IMR-90 (cell line): ENCODE results near the gene ETV7. TPM values are rescaled to one million over a fixed set of nuclear protein-coding genes. Genes with fewer than 3 reads are reported as not detected.

Experiments used
- ATAC-seq: fragments of 200-7000 bp; cut with Tn5 transposase; 2 replicates; pipeline ENCODE4 v1.9.1; 2020; ENCODE audit warnings: low read depth, mild to moderate bottlenecking, moderate library complexity
- BruUV-seq: library from RNA; stranded (reverse); fragments of 400-500 nt; replicated peaks from 2 replicates; lab custom pipeline; 2021; lab: Mats Ljungman, UMichigan
- CTCF ChIA-PET: fragments of 300-600 bp; formaldehyde crosslinking; extraction: SDS; loops from one replicate; lab custom pipeline; 2021; ENCODE audit warnings: antibody characterized with exemption; lab: Yijun Ruan, JAX
- POLR2A ChIA-PET: fragments of 300-600 bp; sonication (Branson Sonifier 250); formaldehyde crosslinking; loops from one replicate; lab custom pipeline; 2022; ENCODE audit warnings: antibody characterized with exemption; ENCODE audit not compliant: unreplicated experiment; lab: Charles Lee
- DNase-seq: peaks from one replicate; pipeline ENCODE4 v3.0.0; 2013
- H2AFZ ChIP-seq: replicated peaks from 2 replicates; pipeline ENCODE3; 2013; ENCODE audit warnings: low read length, mild to moderate bottlenecking; ENCODE audit not compliant: poor library complexity
- H2AK5ac ChIP-seq: 2 replicates; pipeline ENCODE4 v1.6.1; 2013; ENCODE audit warnings: low read depth, low read length, inconsistent platforms
- H2AK9ac ChIP-seq: replicated peaks from 2 replicates; pipeline ENCODE3; 2013; ENCODE audit warnings: mild to moderate bottlenecking, low read depth, low read length, moderate library complexity; ENCODE audit not compliant: poor library complexity
- H2BK120ac ChIP-seq: 2 replicates; pipeline ENCODE4 v1.6.1; 2013; ENCODE audit warnings: low read depth, low read length, inconsistent platforms
- H2BK15ac ChIP-seq: 3 replicates; pipeline ENCODE4 v1.6.1; 2013; ENCODE audit warnings: low read depth, low read length, inconsistent platforms
- H2BK20ac ChIP-seq: 2 replicates; pipeline ENCODE4 v1.6.1; 2013; ENCODE audit warnings: low read depth, mild to moderate bottlenecking, inconsistent platforms, low read length, moderate library complexity
- H2BK5ac ChIP-seq: 2 replicates; pipeline ENCODE4 v1.6.1; 2013; ENCODE audit warnings: mild to moderate bottlenecking, low read depth, low read length, inconsistent platforms; ENCODE audit not compliant: poor library complexity, severe bottlenecking
- H3K14ac ChIP-seq: replicated peaks from 2 replicates; pipeline ENCODE4 v1.6.1; 2013; ENCODE audit warnings: low read depth, low read length, inconsistent platforms
- H3K18ac ChIP-seq: 2 replicates; pipeline ENCODE4 v1.6.1; 2013; ENCODE audit warnings: low read depth, low read length, control low read depth
- H3K23ac ChIP-seq: 2 replicates; pipeline ENCODE4 v1.6.1; 2013; ENCODE audit warnings: low read depth, low read length, inconsistent platforms
- H3K27ac ChIP-seq: 2 replicates; pipeline ENCODE4 v1.5.1; 2013; ENCODE audit warnings: mild to moderate bottlenecking, control low read depth, low read length; ENCODE audit not compliant: insufficient read depth
- H3K27me3 ChIP-seq: 2 replicates; pipeline ENCODE4 v1.6.1; 2013; ENCODE audit warnings: low read length; ENCODE audit not compliant: control insufficient read depth, insufficient read depth
- H3K36me3 ChIP-seq: 2 replicates; pipeline ENCODE4 v1.6.1; 2013; ENCODE audit warnings: low read length, mixed read lengths; ENCODE audit not compliant: control insufficient read depth, insufficient read depth
- H3K4ac ChIP-seq: 2 replicates; pipeline ENCODE4 v1.6.1; 2013; ENCODE audit warnings: low read depth, low read length, inconsistent platforms
- H3K4me1 ChIP-seq: 2 replicates; pipeline ENCODE4 v1.6.1; 2013; ENCODE audit warnings: low read length, mixed read lengths; ENCODE audit not compliant: control insufficient read depth, insufficient read depth
- H3K4me2 ChIP-seq: 2 replicates; pipeline ENCODE4 v1.6.1; 2013; ENCODE audit warnings: low read depth, mild to moderate bottlenecking, control low read depth, low read length, moderate library complexity
- H3K4me3 ChIP-seq: 2 replicates; pipeline ENCODE4 v1.5.1; 2013; ENCODE audit warnings: low read depth, mild to moderate bottlenecking, control low read depth, low read length, moderate library complexity; ENCODE audit not compliant: insufficient read depth
- H3K56ac ChIP-seq: 2 replicates; pipeline ENCODE4 v1.6.1; 2013; ENCODE audit warnings: low read length, inconsistent platforms; ENCODE audit not compliant: insufficient read depth; ENCODE audit errors: extremely low read depth
- H3K79me1 ChIP-seq, 2 experiments: 2 replicates each; pipeline ENCODE4 v1.6.1; 2013; ENCODE audit warnings: low read length in 2 of 2, inconsistent platforms in 1 of 2, low read depth in 1 of 2
- H3K9ac ChIP-seq: 2 replicates; pipeline ENCODE4 v1.6.1; 2013; ENCODE audit warnings: low read depth, low read length, control low read depth
- H3K9me1 ChIP-seq: 2 replicates; pipeline ENCODE4 v1.6.1; 2013; ENCODE audit warnings: low read length, inconsistent platforms; ENCODE audit not compliant: insufficient read depth
- H3K9me3 ChIP-seq: 2 replicates; pipeline ENCODE4 v1.6.1; 2013; ENCODE audit warnings: low read length; ENCODE audit not compliant: control insufficient read depth, insufficient read depth
- H4K20me1 ChIP-seq: 2 replicates; pipeline ENCODE4 v1.6.1; 2013; ENCODE audit warnings: low read length, inconsistent platforms; ENCODE audit not compliant: insufficient read depth
- H4K5ac ChIP-seq: 2 replicates; pipeline ENCODE4 v1.6.1; 2013; ENCODE audit warnings: mild to moderate bottlenecking, low read depth, low read length, control low read depth
- H4K8ac ChIP-seq, 2 experiments: 2 replicates each; pipeline ENCODE4 v1.6.1; 2013; ENCODE audit warnings: low read depth in 2 of 2, low read length in 2 of 2, control low read depth in 1 of 2, inconsistent platforms in 1 of 2
- H4K91ac ChIP-seq: 2 replicates; pipeline ENCODE4 v1.6.1; 2013; ENCODE audit warnings: low read depth, low read length, inconsistent platforms; ENCODE audit not compliant: insufficient read depth
- SMC3 ChIP-seq: fragments of 150-350 bp; IDR thresholded peaks from 2 replicates; pipeline ENCODE4 v1.6.1; 2016; ENCODE audit warnings: low read depth, mild to moderate bottlenecking, antibody characterized with exemption, low read length, moderate library complexity
- USF2 ChIP-seq: fragments of 150-350 bp; IDR thresholded peaks from 2 replicates; pipeline ENCODE4 v1.6.1; 2017; ENCODE audit warnings: mild to moderate bottlenecking, antibody characterized with exemption, low read length, low read depth
- WGBS, 2 experiments: methylation state at CpG; one replicate each; pipeline versions ENCODE4 v1.1.5 to v1.1.7; 2013; ENCODE audit warnings: missing lambda C conversion rate in 2 of 2; ENCODE audit not compliant: insufficient read length in 1 of 2; ENCODE audit errors: extremely low coverage in 2 of 2; 5-methylcytosine and 5-hydroxymethylcytosine counted together
- dilution Hi-C: fragments of 300-500 bp; cut with HindIII; formaldehyde crosslinking; loops from one replicate; pipeline ENCODE4 v1.14.3; 2018; ENCODE audit warnings: low sequenced_read_pairs; ENCODE audit not compliant: unreplicated experiment
- in situ Hi-C: fragments of 300-500 bp; cut with MboI; formaldehyde crosslinking; loops from 3 replicates; pipeline ENCODE4 v1.14.3; 2019; ENCODE audit warnings: low sequenced_read_pairs, inconsistent platforms, mixed read lengths
- intact Hi-C: fragments of 100-400 bp; cut with micrococcal nuclease; formaldehyde crosslinking; loops from 2 replicates; pipeline ENCODE4 v1.10.0; 2022
- polyA plus RNA-seq, 3 experiments: library from polyadenylated mRNA; depleted of rRNA; stranded (reverse); fragments of >200 nt; gene quantifications; 2 replicates each; pipeline ENCODE4 v1.2.3, GENCODE V29; 2012; ENCODE audit warnings: low replicate concordance in 1 of 3
- total RNA-seq: library from RNA; depleted of rRNA; stranded (reverse); fragments of >200 nt; gene quantifications from 2 replicates; pipeline ENCODE4 v1.2.3, GENCODE V29; 2012

ETV7 gene
- total and polyA plus RNA-seq, 2 of the 4 experiments (the other 2 are of a cell fraction): 0.17 to 0.18 TPM

GRCh38 chr6:36376183-36376582 is 11.3 kb downstream of the ETV7 start:
- TF ChIP-seq SMC3 (no peak), USF2 (no peak)
- BruUV-seq: no TSS peak
- dilution Hi-C loops: no loop called here
- Histone ChIP-seq H3K4me1 (no peaks in the 10 kb centered on the region), H4K91ac (no peak overlapping the region), H3K9ac (no peak overlapping the region), H2BK20ac (no peak overlapping the region), H3K36me3 (no peaks in the 10 kb centered on the region), H2BK120ac (no peak overlapping the region), H3K18ac (no peak overlapping the region), H3K4me3 (no peak overlapping the region), H3K27ac (no peak overlapping the region), H4K20me1 (no peaks in the 10 kb centered on the region), H2AK9ac (no peak overlapping the region), H3K79me1 (no peaks in the 10 kb centered on the region), H3K4me2 (no peak overlapping the region), H3K23ac (no peak overlapping the region), H3K4ac (no peak overlapping the region), H3K56ac (no peak overlapping the region), H2AFZ (no peak overlapping the region), H2AK5ac (no peak overlapping the region), H3K27me3 (peaks cover 39% of the 10 kb centered on the region), H2BK15ac (no peak overlapping the region), H3K14ac (no peak overlapping the region), H4K8ac (no peak overlapping the region), H2BK5ac (no peak overlapping the region), H3K9me1 (no peaks in the 10 kb centered on the region), H4K5ac (no peak overlapping the region), H3K9me3 (no peaks in the 10 kb centered on the region)
- in situ Hi-C loops: no loop called here
- DNase-seq: no peak
- CTCF ChIA-PET: no interaction called here
- intact Hi-C loops: no loop called here
- 57% methylated on average over 1 of the region's 8 CpGs; no CpG with 5 or more reads in 1 of the 2 experiments for WGBS, 2 experiments
- POLR2A ChIA-PET: no interaction called here
- no peak for ATAC-seq
